Bronchial epithelial cell (primary cell): ENCODE data around the gene F5. TPM values are rescaled to one million over a fixed set of nuclear protein-coding genes. Genes with fewer than 3 reads are reported as not detected.

ENCODE experiments used
- DNase-seq: peaks from one replicate; pipeline ENCODE4 v3.0.0-alpha.2; 2010; ENCODE audit warnings: low read depth
- FAIRE-seq: peaks from 2 replicates; lab custom pipeline; 2011; peaks lifted over from hg19 to GRCh38; lab: Jason Lieb, UNC
- H3K27me3 ChIP-seq: 2 replicates; pipeline ENCODE4 v1.5.1; 2011; ENCODE audit warnings: low read length; ENCODE audit not compliant: control insufficient read depth, insufficient read depth
- H3K36me3 ChIP-seq: 2 replicates; pipeline ENCODE4 v1.5.1; 2011; ENCODE audit warnings: low read length; ENCODE audit not compliant: control insufficient read depth, insufficient read depth
- H3K4me3 ChIP-seq: 2 replicates; pipeline ENCODE4 v1.5.1; 2011; ENCODE audit warnings: mild to moderate bottlenecking, low read depth, low read length, control low read depth
- total RNA-seq: library from RNA; depleted of rRNA; stranded (reverse); fragments of >200 nt; gene quantifications from 2 replicates; pipeline ENCODE4 v1.2.1, GENCODE V29; 2014
- TF ChIP-seq, protein P1 (sequence below): IDR thresholded peaks from 2 replicates; pipeline ENCODE4 v1.5.1; 2011; ENCODE audit warnings: mild to moderate bottlenecking, moderate library complexity, low read length, control low read depth, inconsistent platforms; ENCODE audit not compliant: insufficient read depth, severe bottlenecking

F5 gene
- total RNA-seq, 1 donor from 2014 or later: not detected

DNA sequence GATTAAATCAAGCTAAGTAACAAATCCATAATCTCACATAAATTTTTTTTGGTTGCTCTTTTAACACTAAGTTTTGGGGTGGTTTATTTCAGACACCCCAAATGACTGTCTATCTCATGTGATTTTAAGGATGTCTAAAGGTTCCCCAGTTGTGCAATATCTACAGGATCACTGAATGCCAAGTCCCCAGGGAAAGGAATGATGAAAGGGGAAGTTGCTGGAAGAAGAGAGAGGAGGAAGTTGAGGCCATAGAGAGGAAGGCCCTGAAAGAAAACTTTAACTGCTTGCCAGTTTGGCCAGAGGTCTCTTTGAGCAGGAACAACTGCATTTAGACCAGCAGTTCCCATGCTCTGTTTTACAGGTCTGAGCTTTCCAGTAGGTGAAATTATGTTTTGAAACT lies 73.1 kb downstream of the F5 start:
- Histone ChIP-seq H3K27me3 (no peaks in the 10 kb centered on the region), H3K4me3 (no peak overlapping the region), H3K36me3 (no peaks in the 10 kb centered on the region)
- TF ChIP-seq, protein P1, sequence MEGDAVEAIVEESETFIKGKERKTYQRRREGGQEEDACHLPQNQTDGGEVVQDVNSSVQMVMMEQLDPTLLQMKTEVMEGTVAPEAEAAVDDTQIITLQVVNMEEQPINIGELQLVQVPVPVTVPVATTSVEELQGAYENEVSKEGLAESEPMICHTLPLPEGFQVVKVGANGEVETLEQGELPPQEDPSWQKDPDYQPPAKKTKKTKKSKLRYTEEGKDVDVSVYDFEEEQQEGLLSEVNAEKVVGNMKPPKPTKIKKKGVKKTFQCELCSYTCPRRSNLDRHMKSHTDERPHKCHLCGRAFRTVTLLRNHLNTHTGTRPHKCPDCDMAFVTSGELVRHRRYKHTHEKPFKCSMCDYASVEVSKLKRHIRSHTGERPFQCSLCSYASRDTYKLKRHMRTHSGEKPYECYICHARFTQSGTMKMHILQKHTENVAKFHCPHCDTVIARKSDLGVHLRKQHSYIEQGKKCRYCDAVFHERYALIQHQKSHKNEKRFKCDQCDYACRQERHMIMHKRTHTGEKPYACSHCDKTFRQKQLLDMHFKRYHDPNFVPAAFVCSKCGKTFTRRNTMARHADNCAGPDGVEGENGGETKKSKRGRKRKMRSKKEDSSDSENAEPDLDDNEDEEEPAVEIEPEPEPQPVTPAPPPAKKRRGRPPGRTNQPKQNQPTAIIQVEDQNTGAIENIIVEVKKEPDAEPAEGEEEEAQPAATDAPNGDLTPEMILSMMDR: no peak
- FAIRE-seq: no peak
- peak; percentile 25 for DNase-seq

DNA sequence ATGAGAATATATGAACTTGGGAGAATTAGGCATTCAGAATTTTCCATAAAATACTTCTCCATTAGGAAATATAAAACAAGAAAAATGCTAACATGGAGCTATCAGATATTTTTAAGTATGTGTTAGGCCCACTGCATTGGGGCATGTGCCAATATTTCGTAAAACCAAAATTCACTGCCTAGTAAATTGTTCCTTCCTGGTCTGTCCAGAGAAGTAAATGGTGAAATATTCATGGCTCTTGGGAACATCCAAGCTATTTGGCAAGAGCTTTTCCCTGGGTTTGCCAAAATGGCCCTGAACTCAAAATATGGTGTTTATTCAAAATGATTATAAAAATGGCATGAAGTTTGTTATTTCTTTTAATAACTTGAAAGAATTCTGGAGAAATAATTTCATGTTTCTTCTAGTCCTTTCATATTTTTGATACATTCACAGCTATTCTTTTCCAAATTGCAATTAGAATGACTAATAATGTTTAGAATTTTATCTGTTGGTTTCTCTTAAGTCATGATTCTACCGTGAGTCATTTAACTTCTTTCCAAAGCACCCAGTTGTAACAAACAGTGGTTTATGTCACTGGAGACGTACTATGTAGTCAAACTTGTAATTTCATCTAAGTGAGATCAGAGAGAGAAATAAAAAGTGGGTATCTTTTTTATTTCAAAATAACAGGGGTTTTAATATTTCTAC lies 74.8 kb downstream of the F5 start:
- no peaks in the 10 kb centered on the region for H3K36me3 ChIP-seq
- no peaks in the 10 kb centered on the region for H3K27me3 ChIP-seq
- TF ChIP-seq, protein P1: no peak
- FAIRE-seq: no peak
- DNase-seq: peak; percentile 98
- H3K4me3 ChIP-seq: no peak overlapping the region

DNA sequence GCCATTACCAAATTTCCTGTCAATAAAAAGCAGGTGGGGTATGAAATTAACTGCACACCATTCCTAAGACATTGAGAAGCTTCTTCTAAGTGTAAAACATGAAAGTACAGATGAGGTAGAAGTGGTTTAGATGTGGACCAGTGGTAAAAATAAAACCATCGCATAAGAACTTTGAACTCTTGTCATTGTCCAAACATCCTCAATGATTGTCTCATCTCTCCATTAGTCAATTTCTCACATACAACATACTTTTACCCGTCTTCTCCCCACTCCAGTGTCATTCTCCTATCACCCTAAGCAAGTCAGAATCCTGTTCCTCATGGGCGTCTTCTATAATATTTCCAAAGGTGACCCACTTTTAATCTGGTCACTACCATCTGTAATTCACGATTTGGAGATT lies 76.2 kb downstream of the F5 start:
- DNase-seq (no peak), FAIRE-seq (no peak)
- H3K27me3 ChIP-seq: no peaks in the 10 kb centered on the region
- no peak overlapping the region for H3K4me3 ChIP-seq
- TF ChIP-seq, protein P1: no peak
- H3K36me3 ChIP-seq: no peaks in the 10 kb centered on the region

DNA sequence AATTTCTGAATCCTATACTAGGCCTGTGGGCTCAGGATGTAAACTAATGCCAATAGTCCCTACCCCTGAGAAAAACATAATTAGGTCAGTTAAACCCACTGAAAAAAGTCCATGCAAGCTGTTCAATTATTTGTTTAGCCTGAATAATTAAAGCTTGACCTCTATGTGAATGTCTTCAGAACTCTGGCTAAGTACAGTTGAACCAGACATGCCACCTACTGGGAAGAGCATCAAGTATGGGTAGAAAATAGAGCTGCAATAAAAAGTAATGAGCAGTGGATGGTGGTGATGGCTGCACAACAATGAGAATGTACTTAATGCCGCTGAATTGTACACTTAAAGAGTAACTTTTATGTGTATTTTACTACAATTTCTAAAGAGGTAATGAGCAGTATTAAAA lies 76.9 kb downstream of the F5 start:
- Histone ChIP-seq H3K27me3 (no peaks in the 10 kb centered on the region), H3K4me3 (no peak overlapping the region), H3K36me3 (no peaks in the 10 kb centered on the region)
- FAIRE-seq: no peak
- TF ChIP-seq, protein P1: no peak
- no peak for DNase-seq

DNA sequence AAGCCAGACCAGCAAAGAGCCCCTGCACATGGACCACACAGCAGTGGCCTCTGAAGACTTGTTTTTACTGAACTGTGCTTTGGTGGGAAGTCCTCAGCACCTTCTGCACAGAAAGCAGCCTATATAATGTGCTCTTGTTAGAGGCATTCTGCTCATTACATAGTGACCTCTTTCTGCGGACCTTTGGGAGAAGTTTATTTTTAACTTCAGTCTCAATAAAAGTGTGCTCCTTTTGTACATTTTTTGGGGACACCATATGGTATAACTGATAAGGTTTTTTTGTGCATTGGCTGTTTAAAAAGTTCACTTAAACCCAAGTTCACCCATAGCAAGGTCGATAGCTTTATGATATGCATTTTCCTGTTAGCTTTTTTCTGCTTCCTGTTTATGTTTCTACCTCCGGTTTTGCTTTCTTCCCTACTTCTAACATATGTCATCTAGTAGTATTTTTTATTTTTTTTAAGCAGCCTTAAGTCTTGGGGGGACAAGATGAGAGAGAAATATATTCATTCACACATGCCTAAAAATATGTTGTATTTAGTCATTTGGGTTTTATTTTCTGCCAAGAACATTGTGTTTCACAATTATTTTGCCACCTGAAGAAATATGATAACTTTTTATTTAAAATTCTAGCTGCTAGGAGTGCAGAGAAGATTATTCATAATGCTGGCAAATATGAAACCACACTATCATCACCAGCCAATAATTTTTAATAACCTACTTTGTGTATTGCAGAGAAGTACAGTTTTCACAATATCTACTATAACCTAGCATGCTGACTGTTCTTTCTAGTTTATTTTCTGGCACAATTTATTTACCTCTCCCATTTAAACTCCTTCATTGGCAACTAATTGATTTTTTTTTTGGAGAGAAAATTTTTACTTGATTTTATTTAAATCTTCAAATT lies 77.6 kb downstream of the F5 start:
- no peaks in the 10 kb centered on the region for H3K27me3 ChIP-seq

More for the DNA sequence above, 77.6 kb downstream of the F5 start:
- TF ChIP-seq, protein P1: no peak
- no peaks in the 10 kb centered on the region for H3K36me3 ChIP-seq
- no peak for FAIRE-seq
- H3K4me3 ChIP-seq: no peak overlapping the region
- no peak for DNase-seq
